HUES6 (cell line): ENCODE measurements around the gene PLAC1.

Source experiments
- H3K27ac ChIP-seq: 2 replicates; pipeline ENCODE4 v1.7.0; 2013; ENCODE audit warnings: low read depth, mild to moderate bottlenecking, low read length, inconsistent platforms
- H3K27me3 ChIP-seq: 2 replicates; pipeline ENCODE4 v1.6.1; 2013; ENCODE audit warnings: low read length; ENCODE audit not compliant: control insufficient read depth, insufficient read depth
- H3K36me3 ChIP-seq: 2 replicates; pipeline ENCODE4 v1.6.1; 2013; ENCODE audit warnings: low read length; ENCODE audit not compliant: control insufficient read depth, insufficient read depth
- H3K4me1 ChIP-seq: 2 replicates; pipeline ENCODE4 v1.6.1; 2013; ENCODE audit warnings: low read length; ENCODE audit not compliant: control insufficient read depth, insufficient read depth
- H3K4me3 ChIP-seq: 2 replicates; pipeline ENCODE4 v1.5.1; 2013; ENCODE audit warnings: low read depth, low read length
- H3K9ac ChIP-seq: one replicate; pipeline ENCODE4 v1.6.1; 2013; ENCODE audit warnings: mild to moderate bottlenecking, low read length
- H3K9me3 ChIP-seq: 2 replicates; pipeline ENCODE4 v1.6.1; 2013; ENCODE audit warnings: low read depth, low read length; ENCODE audit not compliant: control insufficient read depth, insufficient read depth

Gene PLAC1

DNA sequence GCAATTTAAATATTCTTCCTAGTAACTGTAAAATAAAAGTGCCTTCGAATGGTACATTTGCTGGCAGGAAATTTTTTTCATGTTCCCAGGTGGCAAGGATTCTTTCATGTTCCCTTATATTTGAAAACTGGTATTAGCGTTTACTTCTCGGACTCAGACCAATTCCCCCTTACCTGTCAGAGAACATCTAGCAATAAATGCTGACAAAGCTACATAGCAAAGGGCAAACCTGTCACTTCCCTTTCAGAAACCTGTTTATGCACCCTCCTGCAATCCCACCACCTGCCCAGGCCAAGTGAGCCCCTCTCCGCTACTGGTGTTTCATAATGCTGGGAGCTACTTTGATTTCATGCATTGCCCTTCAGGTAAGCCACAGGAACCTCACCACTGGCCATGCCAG lies 100.1 kb downstream of the PLAC1 start:
- no peaks in the 10 kb centered on the region for H3K9me3 ChIP-seq
- no peak overlapping the region for H3K27ac ChIP-seq
- H3K4me3 ChIP-seq, result no peak overlapping the region
- H3K9ac ChIP-seq, result no peak overlapping the region
- H3K4me1 ChIP-seq, result peaks cover 14% of the 10 kb centered on the region
- peaks cover 5% of the 10 kb centered on the region; the same call in 1 of the 2 replicates for H3K27me3 ChIP-seq
- H3K36me3 ChIP-seq, result no peaks in the 10 kb centered on the region

DNA sequence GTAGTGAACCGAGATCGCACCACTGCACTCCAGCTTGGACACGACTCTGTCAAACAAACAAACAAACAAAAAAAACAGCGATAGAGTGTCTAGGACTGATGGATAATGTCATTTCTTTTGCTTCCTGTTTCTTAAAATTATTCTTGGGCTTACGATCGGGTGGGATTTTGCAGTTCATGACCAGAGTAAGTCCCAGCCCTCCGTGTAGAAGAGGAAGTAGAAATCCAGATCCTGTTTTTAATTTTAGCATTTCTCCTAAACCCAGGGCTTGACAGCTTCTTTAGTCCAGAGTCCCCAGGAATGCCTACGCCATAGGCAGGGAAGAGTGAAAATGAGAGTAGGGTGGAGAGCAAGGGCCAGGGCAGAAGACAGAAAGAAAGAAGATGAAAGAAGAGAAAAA lies 104.0 kb downstream of the PLAC1 start:
- Histone ChIP-seq H3K9ac (no peak overlapping the region), H3K4me1 (peaks cover 35% of the 10 kb centered on the region), H3K4me3 (no peak overlapping the region), H3K9me3 (no peaks in the 10 kb centered on the region), H3K27ac (no peak overlapping the region), H3K27me3 (peaks cover 31% of the 10 kb centered on the region), H3K36me3 (no peaks in the 10 kb centered on the region)

DNA sequence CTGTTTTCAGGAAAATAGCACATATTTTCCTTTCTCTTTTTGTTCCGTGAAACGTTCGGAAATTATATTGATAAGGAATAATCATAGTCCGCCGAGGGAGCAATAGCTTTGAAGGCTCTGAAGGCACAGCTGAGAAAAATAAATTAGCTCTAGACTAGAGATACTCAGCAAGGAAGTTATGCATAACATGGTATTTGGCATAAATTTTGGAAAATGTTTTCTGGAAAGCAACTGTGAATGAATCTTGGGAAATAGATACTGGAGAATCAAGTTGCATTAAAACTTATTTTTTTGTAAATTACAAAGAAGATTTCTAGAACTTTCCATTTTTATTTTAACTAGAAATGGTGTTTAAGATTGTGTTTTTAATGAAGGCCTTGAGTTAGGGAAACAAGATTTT lies 105.9 kb downstream of the PLAC1 start:
- H3K27me3 ChIP-seq, result peaks cover 32% of the 10 kb centered on the region
- H3K9me3 ChIP-seq, result no peaks in the 10 kb centered on the region
- H3K27ac ChIP-seq, result no peak overlapping the region

DNA sequence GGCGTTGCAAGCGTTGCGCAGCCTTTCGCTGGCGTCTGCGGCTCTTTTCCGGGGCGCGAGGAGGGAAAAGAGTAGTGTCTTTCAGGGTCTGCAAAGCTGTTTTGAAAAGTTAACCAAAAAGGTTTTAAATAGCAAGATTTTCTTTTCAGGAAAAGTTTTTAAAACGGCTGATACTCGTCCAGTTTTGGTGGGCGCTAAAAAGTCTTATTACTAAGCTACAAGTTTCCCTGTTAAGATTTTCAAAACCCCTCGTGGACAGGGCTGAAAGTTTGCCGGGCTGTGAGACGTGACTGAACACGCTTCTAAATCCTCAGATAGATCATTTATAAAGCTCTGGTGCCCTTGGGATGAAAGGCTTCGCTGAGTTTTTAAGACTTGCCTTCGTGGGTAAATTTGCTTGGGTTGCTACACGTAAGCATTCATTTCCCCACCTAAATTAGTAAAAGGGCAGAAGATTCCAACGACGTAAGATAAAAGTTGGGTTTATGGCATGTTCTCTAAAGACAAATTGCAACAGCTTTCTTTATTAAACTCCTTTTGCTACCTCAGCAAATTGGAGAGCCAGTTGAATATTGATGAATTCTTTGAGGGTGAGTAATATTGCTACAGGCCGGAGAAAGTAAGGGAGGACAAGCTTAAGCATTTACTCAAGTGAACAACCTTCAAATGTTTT lies 106.8 kb downstream of the PLAC1 start:
- Histone ChIP-seq H3K9me3 (no peaks in the 10 kb centered on the region), H3K27me3 (peaks cover 41% of the 10 kb centered on the region), H3K27ac (no peak overlapping the region), H3K4me1 (peaks cover 33% of the 10 kb centered on the region), H3K36me3 (no peaks in the 10 kb centered on the region), H3K9ac (peak overlapping the region; percentile 77), H3K4me3 (peak overlapping the region; percentile 82)

More for the DNA sequence above, 105.9 kb downstream of the PLAC1 start:
- Histone ChIP-seq H3K4me1 (peaks cover 31% of the 10 kb centered on the region), H3K9ac (no peak overlapping the region), H3K36me3 (no peaks in the 10 kb centered on the region), H3K4me3 (no peak overlapping the region)

DNA sequence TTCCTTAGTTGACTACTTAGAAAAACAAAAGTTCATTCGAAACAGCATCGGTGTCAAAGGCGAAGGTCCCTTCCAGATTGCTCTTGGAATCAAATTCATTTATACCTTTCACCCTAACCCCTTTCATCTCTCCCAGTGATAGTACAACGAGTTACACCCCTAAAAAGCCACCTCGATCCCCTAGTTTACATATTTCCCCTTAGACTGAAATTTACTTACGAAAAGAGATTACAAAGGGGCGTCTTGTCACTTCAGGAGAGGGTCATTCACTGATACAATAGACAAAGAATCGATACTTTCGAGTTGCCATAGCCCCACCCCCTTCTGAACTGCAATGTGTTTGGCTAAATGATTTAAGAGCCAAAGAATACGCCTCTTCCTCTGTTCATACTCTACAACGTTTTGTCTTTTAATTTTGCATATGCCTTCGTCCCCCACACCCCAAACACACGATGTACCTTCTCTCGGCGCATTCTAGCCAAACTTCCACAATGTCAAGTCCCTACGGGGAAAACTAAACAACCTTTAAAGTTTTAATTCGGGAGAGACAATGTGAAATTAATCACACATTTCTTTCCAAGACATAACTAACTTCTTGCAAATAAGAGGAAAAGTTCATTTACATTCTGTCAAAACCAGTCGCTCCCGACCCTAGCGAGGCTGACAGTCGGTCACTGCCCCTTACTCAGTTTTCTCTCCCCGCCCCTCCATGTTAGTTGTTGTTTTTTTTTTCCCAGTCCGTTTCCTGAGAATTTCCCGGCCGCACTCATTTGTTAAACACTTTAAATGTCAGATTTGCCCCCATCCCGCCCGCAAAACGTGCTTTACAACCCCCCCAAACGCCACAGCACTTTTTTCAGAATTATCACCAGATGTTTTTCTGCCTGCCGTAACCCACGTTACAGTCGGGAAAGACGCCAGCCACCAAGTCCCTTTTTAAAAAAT lies 109.7 kb downstream of the PLAC1 start:
- peak overlapping the region; percentile 37; the same call in 1 of the 2 replicates for H3K27ac ChIP-seq
- peak overlapping the region; percentile 88 for H3K9ac ChIP-seq
- H3K27me3 ChIP-seq, result peaks cover 61% of the 10 kb centered on the region

DNA sequence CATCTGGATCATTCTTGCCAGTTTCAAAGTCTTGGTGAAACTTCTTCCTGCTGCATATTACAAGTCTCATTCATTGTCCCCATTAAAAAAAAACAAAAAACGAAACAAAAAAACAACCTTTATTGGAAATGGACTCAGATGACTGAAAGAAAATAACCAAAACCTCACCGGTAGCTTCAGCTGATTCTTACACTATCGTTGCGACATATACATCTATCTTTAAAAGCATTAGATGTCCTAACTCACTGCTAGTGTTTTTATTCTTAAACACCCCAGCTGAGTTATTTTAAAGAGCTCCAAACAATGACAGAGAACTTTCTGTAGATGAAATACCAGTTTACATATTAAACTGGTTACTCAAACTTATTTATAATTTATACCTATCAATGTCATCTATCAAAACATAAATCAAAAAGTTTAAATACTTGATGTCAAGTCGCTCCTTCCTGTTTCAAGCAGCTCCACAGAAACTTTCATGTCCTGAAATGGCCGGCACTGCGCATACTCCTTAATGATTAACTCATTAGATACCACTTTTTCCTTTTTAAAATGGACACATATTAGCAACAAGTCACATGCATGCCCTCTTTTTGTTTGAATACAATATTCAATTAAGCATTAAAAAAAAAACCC lies 111.1 kb downstream of the PLAC1 start:
- Histone ChIP-seq H3K27me3 (peaks cover 59% of the 10 kb centered on the region), H3K36me3 (no peaks in the 10 kb centered on the region), H3K9ac (no peak overlapping the region), H3K4me3 (peak overlapping the region; percentile 82), H3K4me1 (peaks cover 69% of the 10 kb centered on the region), H3K27ac (no peak overlapping the region), H3K9me3 (no peaks in the 10 kb centered on the region)

More for the DNA sequence above, 109.7 kb downstream of the PLAC1 start:
- Histone ChIP-seq H3K4me1 (peaks cover 58% of the 10 kb centered on the region), H3K4me3 (peak overlapping the region; percentile 82), H3K36me3 (no peaks in the 10 kb centered on the region), H3K9me3 (no peaks in the 10 kb centered on the region)

DNA sequence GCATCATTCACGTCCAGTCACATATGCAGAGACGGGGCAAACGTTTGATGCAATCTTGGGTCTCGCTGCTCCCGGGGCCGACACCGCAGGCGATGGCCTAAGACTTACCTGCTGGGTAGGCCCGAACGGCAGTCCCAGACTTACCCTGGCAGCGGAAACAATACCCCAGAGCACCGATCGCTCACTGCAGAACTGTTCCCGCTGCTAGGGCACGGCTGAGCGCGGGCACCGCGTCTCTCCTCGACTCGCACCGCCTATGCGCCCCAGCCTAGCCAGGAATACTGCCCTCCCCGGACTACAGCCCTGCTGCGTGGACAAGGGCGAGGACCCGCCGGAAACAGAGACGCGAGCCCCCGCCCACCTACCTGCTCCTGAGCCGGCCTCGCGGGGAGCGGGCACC lies 112.1 kb downstream of the PLAC1 start:
- H3K9ac ChIP-seq, result no peak overlapping the region
- peaks cover 50% of the 10 kb centered on the region for H3K27me3 ChIP-seq
- H3K4me1 ChIP-seq, result peaks cover 63% of the 10 kb centered on the region

GRCh38 chrX:134545510-134545909 lies 112.8 kb downstream of the PLAC1 start:
- Histone ChIP-seq H3K4me1 (peaks cover 61% of the 10 kb centered on the region), H3K27me3 (peaks cover 43% of the 10 kb centered on the region), H3K27ac (no peak overlapping the region), H3K9ac (no peak overlapping the region), H3K9me3 (no peaks in the 10 kb centered on the region), H3K36me3 (no peaks in the 10 kb centered on the region), H3K4me3 (peak overlapping the region; percentile 64; the same call in 1 of the 2 replicates)

More for the DNA sequence above, 112.1 kb downstream of the PLAC1 start:
- Histone ChIP-seq H3K36me3 (no peaks in the 10 kb centered on the region), H3K4me3 (peak overlapping the region; percentile 64; the same call in 1 of the 2 replicates), H3K27ac (no peak overlapping the region), H3K9me3 (no peaks in the 10 kb centered on the region)

DNA sequence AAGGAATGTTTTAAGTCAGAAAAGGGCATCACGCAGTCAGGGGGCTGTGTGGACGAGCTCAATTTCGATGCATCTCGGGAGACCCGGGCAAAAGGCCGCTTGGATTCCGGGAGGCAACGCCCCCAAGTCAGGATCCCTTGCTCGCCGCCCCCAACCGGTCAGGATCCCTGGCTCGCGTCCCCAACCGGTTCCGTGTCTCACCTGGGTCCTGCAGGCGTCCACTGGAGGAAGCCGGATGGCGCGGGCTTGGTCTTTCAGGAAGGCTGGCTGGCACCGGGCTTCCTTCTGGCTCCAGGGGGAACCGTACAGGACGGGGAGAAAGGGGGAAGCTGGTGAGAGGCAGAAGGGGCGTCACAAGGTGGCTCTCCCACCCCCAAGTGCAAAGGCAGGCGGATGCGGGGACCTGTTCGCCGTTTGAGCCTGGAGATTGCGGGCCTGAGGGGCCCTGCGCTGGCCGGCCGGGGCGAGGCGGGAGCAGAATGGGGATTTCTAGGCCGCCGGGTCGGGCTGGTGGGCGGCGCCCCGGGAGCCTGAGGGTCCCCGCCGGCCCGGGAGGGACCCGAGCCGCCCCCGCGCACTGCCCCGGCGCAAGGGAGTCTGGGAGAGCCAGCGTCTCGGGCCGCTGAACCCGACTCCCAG lies 113.6 kb downstream of the PLAC1 start:
- H3K9me3 ChIP-seq, result no peaks in the 10 kb centered on the region
- H3K4me1 ChIP-seq, result peaks cover 53% of the 10 kb centered on the region
- no peak overlapping the region for H3K27ac ChIP-seq
- peak overlapping the region; percentile 55 for H3K9ac ChIP-seq
- peak overlapping the region; percentile 64 for H3K4me3 ChIP-seq
- no peaks in the 10 kb centered on the region for H3K36me3 ChIP-seq
- peaks cover 34% of the 10 kb centered on the region; the same call in 1 of the 2 replicates for H3K27me3 ChIP-seq

GRCh38 chrX:134544135-134544512 lies 114.1 kb downstream of the PLAC1 start:
- H3K27me3 ChIP-seq, result peaks cover 34% of the 10 kb centered on the region; the same call in 1 of the 2 replicates

More at GRCh38 chrX:134544135-134544512, 114.1 kb downstream of the PLAC1 start:
- no peak overlapping the region for H3K9ac ChIP-seq
- no peaks in the 10 kb centered on the region for H3K36me3 ChIP-seq
- H3K4me3 ChIP-seq, result peak overlapping the region; percentile 64
- H3K9me3 ChIP-seq, result no peaks in the 10 kb centered on the region
- H3K27ac ChIP-seq, result no peak overlapping the region
- peaks cover 53% of the 10 kb centered on the region for H3K4me1 ChIP-seq
